T-cell (primary cell): ENCODE measurements around the gene NEK10. TPM values are rescaled to one million over a fixed set of nuclear protein-coding genes. Genes with fewer than 3 reads are reported as not detected.
A peak's percentile ranks its signal among the peaks of the same experiment; 100 is the strongest.

Experiments used
- ATAC-seq, 4 experiments: fragments of 200-7000 bp in 3 of 4; fragments of 150-1000 bp in 1 of 4; cut with Tn5 transposase; replicated peaks in 1 of 4; 1 replicate in 3 of 4; 2 replicates in 1 of 4; pipeline ENCODE4 v1.10.0; 2021; ENCODE audit warnings: moderate library complexity in 3 of 4, mild to moderate bottlenecking in 2 of 4, moderate number of reproducible peaks in 1 of 4
- CTCF ChIA-PET, 2 donors: fragments of 300-600 bp; sonication (Branson Sonifier 250); formaldehyde crosslinking; loops; one replicate each; lab custom pipeline; 2022; ENCODE audit warnings: antibody characterized with exemption in 2 of 2; lab: Charles Lee
- POLR2A ChIA-PET, 2 donors: fragments of 300-600 bp; sonication (Branson Sonifier 250); formaldehyde crosslinking; loops; one replicate each; lab custom pipeline; 2022; ENCODE audit warnings: antibody characterized with exemption in 2 of 2; lab: Charles Lee
- DNase-seq, 35 experiments: peaks; one replicate each; pipeline versions ENCODE4 v3.0.0 to v3.0.0-alpha.2; 2013 to 2023
- H3K27ac ChIP-seq: one replicate; pipeline ENCODE4 v1.5.1; 2013; ENCODE audit warnings: low read length
- H3K27me3 ChIP-seq, 2 experiments: replicated peaks in 1 of 2; 1 replicate in 1 of 2; 2 replicates in 1 of 2; pipeline versions ENCODE4 v1.6.1 to v1.7.0; 2013; ENCODE audit warnings: low read length in 1 of 2, mixed read lengths in 1 of 2; ENCODE audit not compliant: control insufficient read depth in 2 of 2, insufficient read depth in 2 of 2; ENCODE audit errors: extremely low read depth in 1 of 2
- H3K36me3 ChIP-seq, 2 donors: 1 replicate in 1 of 2; 2 replicates in 1 of 2; pipeline versions ENCODE4 v1.6.1 to v1.7.0; 2013; ENCODE audit warnings: low read length in 1 of 2; ENCODE audit not compliant: control insufficient read depth in 2 of 2, insufficient read depth in 1 of 2; ENCODE audit errors: extremely low read depth in 1 of 2
- H3K4me1 ChIP-seq, 2 experiments: 1 replicate in 1 of 2; 2 replicates in 1 of 2; pipeline versions ENCODE4 v1.6.1 to v1.7.0; 2013; ENCODE audit warnings: low read length in 2 of 2, mixed read lengths in 1 of 2; ENCODE audit not compliant: insufficient read depth in 2 of 2, control insufficient read depth in 1 of 2; ENCODE audit errors: extremely low read depth in 1 of 2
- H3K4me3 ChIP-seq, 2 donors: 1 replicate in 1 of 2; 2 replicates in 1 of 2; pipeline versions ENCODE4 v1.5.1 to v1.7.0; 2013; ENCODE audit warnings: mild to moderate bottlenecking in 2 of 2, low read length in 1 of 2, moderate library complexity in 1 of 2; ENCODE audit not compliant: control insufficient read depth in 1 of 2; ENCODE audit errors: extremely low read depth in 1 of 2
- H3K9me3 ChIP-seq: 2 replicates; pipeline ENCODE4 v1.7.0; 2013
- H3K27ac Mint-ChIP-seq, 2 donors: one replicate each; pipeline ENCODE4 v1.8.0; 2020 to 2021; ENCODE audit warnings: mild to moderate bottlenecking in 2 of 2, mixed read lengths in 2 of 2
- H3K27me3 Mint-ChIP-seq, 2 donors: one replicate each; pipeline ENCODE4 v1.8.0; 2021 to 2022; ENCODE audit warnings: mixed read lengths in 2 of 2
- H3K36me3 Mint-ChIP-seq: one replicate; pipeline ENCODE4 v1.8.0; 2021; ENCODE audit warnings: mixed read lengths
- H3K4me1 Mint-ChIP-seq, 3 donors: one replicate each; pipeline ENCODE4 v1.8.0; 2020 to 2022; ENCODE audit warnings: mixed read lengths in 3 of 3, mild to moderate bottlenecking in 1 of 3
- H3K4me3 Mint-ChIP-seq, 3 donors: one replicate each; pipeline ENCODE4 v1.8.0; 2020 to 2022; ENCODE audit warnings: mild to moderate bottlenecking in 3 of 3, mixed read lengths in 3 of 3, moderate library complexity in 3 of 3
- H3K9me3 Mint-ChIP-seq, 3 donors: one replicate each; pipeline ENCODE4 v1.8.0; 2020 to 2022; ENCODE audit warnings: mixed read lengths in 3 of 3
- WGBS: methylation state at CpG from one replicate; pipeline ENCODE4 v1.1.5; 2013; ENCODE audit warnings: missing lambda C conversion rate; ENCODE audit not compliant: insufficient coverage; 5-methylcytosine and 5-hydroxymethylcytosine counted together
- total RNA-seq, 35 experiments: library from RNA in 6 of 35; stranded (reverse) in 6 of 35; fragments of 120-200 nt in 1 of 35; gene quantifications; one replicate each; pipeline versions ENCODE4 v1.2.1 to v1.2.4 and lab custom pipeline; 2013 to 2026

Gene NEK10
- total RNA-seq, 5 donors from 2014 or later (not counting 1 experiment from before 2014, with no cell fraction given): 0.73 to 2.2 (median 1.2) TPM

DNA sequence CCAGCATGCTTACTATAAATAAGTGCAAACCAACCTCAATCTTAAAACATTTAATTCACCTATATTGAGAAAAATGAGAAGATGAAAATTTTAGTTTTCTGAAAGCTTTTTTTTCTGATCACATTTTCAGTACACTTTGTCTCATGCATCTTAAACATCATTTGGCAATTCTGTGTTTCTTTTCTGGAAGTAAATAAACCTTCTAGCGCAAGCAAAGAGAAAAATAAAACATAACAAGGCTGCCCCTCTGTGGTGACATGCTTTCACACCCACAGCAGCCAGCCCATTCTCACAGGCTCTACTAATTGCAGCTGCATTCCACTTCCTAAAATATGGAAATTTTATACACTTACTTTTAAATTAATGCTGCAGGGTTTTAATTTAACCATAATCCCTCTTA lies 90.1 kb downstream of the NEK10 start:
- no peak for DNase-seq
- H3K36me3 Mint-ChIP-seq: no peaks in the 10 kb centered on the region
- H3K9me3 ChIP-seq: no peaks in the 10 kb centered on the region
- WGBS: no CpG with 5 or more reads among the region's 1 CpG
- no peaks in the 10 kb centered on the region for H3K27me3 Mint-ChIP-seq
- ChIA-PET POLR2A (no interaction called here), CTCF (no interaction called here)
- H3K27ac Mint-ChIP-seq: no peak overlapping the region
- no peaks in the 10 kb centered on the region for H3K27me3 ChIP-seq
- H3K27ac ChIP-seq: no peak overlapping the region
- no peak overlapping the region for H3K4me3 Mint-ChIP-seq
- no peak for ATAC-seq
- no peaks in the 10 kb centered on the region for H3K36me3 ChIP-seq
- no peak overlapping the region for H3K4me3 ChIP-seq
- H3K4me1 ChIP-seq: no peaks in the 10 kb centered on the region
- H3K9me3 Mint-ChIP-seq: peaks cover 0 to 8% (median 4%) of the 10 kb centered on the region in 3 donors
- no peaks in the 10 kb centered on the region for H3K4me1 Mint-ChIP-seq

DNA sequence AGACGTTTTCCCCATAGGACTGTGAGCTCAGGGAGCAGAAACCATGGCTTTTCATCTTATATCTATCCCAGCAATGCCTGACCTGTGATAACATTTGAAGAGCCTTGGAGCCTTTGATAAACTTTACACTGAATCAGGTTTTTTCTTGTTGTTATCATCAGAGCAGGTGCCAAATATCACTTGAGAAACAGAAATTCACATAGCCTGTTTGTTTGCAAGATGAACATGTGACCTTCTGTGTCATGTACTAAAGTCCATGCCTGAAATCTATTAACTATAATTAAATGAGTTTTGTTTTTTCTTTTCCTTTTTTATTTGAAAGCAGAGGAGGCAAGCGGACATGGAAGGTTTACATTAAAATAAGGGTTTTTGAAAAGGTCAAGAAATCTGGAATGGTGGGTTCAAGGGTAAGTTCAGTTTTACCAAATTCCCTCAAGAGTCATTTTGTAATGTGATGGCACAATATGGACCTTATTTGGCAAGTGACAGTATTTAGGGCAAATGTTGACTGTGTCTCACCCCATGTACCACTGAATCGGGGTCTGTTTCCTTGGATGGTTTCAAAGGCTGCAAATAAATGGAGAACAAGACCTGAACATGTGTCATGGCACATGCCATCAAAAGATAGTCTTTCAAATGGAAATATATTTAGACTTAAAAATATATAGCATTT lies 90.7 kb downstream of the NEK10 start:
- Mint-ChIP-seq H3K27me3 (no peaks in the 10 kb centered on the region), H3K27ac (no peak overlapping the region), H3K4me3 (no peak overlapping the region), H3K36me3 (no peaks in the 10 kb centered on the region), H3K4me1 (no peaks in the 10 kb centered on the region), H3K9me3 (peaks cover 0 to 8% (median 4%) of the 10 kb centered on the region in 3 donors)
- Histone ChIP-seq H3K27ac (no peak overlapping the region), H3K9me3 (no peaks in the 10 kb centered on the region), H3K27me3 (no peaks in the 10 kb centered on the region), H3K4me3 (no peak overlapping the region), H3K4me1 (no peaks in the 10 kb centered on the region), H3K36me3 (no peaks in the 10 kb centered on the region)
- CTCF ChIA-PET: no interaction called here
- no peak for ATAC-seq
- DNase-seq: no peak
- POLR2A ChIA-PET: no interaction called here
- 71% methylated on average over 1 of the region's 3 CpGs for WGBS

DNA sequence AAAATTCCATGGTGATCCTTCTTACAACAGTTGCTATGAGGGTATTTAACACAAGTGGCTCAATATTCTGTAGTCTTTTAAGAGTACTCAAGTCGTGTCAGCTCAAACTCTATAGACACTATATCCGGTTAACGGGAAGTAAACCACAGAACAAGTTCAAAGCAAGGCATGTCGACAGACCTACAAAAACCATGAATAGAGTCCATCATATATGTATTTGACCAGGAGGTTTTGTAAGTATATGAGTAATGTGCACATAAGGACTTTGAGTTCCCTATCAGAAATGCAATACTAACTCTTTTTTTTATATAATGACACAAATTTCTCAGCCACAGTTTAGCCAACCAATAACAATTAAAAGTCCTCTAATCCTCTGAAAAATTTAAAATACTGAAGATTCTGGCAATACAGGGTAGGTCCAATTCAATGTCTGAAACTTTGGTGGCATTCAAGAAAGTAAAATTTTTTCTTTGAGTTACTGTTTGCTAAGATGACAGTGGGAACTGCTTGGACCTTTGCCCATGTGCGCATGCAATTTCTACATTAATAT lies 93.7 kb downstream of the NEK10 start:
- Histone ChIP-seq H3K4me1 (no peaks in the 10 kb centered on the region), H3K9me3 (no peaks in the 10 kb centered on the region), H3K36me3 (no peaks in the 10 kb centered on the region), H3K27me3 (no peaks in the 10 kb centered on the region), H3K4me3 (no peak overlapping the region), H3K27ac (no peak overlapping the region)
- Mint-ChIP-seq H3K36me3 (no peaks in the 10 kb centered on the region), H3K27me3 (no peaks in the 10 kb centered on the region), H3K4me1 (no peaks in the 10 kb centered on the region), H3K9me3 (no peaks in the 10 kb centered on the region), H3K27ac (no peak overlapping the region), H3K4me3 (no peak overlapping the region)
- CTCF ChIA-PET: no interaction called here
- WGBS: 100% methylated on average over 1 of the region's 5 CpGs
- no peak for ATAC-seq
- POLR2A ChIA-PET: no interaction called here
- no peak for DNase-seq

DNA sequence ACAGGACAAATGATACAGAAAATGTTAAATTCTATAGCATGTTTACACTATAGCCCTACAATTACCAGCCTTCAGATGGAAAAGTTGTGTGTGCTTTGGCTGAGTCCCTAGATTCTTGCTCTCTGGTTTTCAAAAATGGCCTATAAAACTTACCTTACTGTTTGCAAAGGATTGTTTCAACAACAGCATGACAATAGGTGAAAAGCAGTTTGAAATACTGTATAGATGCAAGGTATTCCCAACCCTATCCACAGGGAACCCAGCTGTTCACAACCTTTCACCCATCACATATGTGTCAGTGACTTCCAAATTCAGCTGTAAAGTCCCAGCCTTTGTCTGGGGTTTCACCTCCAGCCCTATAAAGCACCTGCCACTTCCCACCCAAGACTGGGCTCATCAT lies 97.3 kb downstream of the NEK10 start:
- no peaks in the 10 kb centered on the region for H3K4me1 Mint-ChIP-seq
- Histone ChIP-seq H3K4me1 (no peaks in the 10 kb centered on the region), H3K27me3 (no peaks in the 10 kb centered on the region), H3K4me3 (no peak overlapping the region), H3K27ac (no peak overlapping the region), H3K36me3 (no peaks in the 10 kb centered on the region), H3K9me3 (no peaks in the 10 kb centered on the region)
- peaks cover 4% of the 10 kb centered on the region for H3K36me3 Mint-ChIP-seq
- peaks cover 0 to 11% (median 7%) of the 10 kb centered on the region in 3 donors for H3K9me3 Mint-ChIP-seq
- peaks cover 0 to 11% of the 10 kb centered on the region in 2 donors for H3K27me3 Mint-ChIP-seq
- H3K27ac Mint-ChIP-seq: no peak overlapping the region
- ATAC-seq: no peak
- DNase-seq: no peak
- POLR2A ChIA-PET: no interaction called here
- no peak overlapping the region for H3K4me3 Mint-ChIP-seq
- CTCF ChIA-PET: no interaction called here

DNA sequence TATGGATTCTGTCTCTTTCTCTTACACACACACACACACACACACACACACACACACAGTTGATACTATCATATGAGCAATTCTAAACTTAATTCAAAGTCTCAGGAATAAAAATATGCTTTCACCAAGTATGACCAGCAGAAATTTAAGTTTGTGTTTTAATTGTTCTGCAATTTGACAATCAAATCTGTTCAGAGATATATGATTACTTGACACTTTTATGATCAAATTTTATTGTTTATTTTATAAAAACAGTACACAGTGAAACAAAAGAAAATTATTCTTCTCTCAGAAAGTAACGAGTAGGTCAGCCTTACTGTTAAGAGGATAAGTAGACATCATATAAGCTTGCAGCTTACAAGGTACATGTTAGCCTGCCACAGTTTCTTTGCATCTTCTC lies 114.3 kb downstream of the NEK10 start:
- ATAC-seq (no peak), DNase-seq (no peak)
- Histone ChIP-seq H3K9me3 (no peaks in the 10 kb centered on the region), H3K36me3 (no peaks in the 10 kb centered on the region), H3K4me3 (no peak overlapping the region), H3K4me1 (no peaks in the 10 kb centered on the region), H3K27ac (no peak overlapping the region), H3K27me3 (no peaks in the 10 kb centered on the region)
- CTCF ChIA-PET: no interaction called here
- Mint-ChIP-seq H3K36me3 (no peaks in the 10 kb centered on the region), H3K27ac (no peak overlapping the region), H3K4me1 (no peaks in the 10 kb centered on the region), H3K9me3 (peaks cover 0 to 3% (median 0%) of the 10 kb centered on the region in 3 donors), H3K4me3 (no peak overlapping the region), H3K27me3 (peaks cover 3 to 8% of the 10 kb centered on the region in 2 donors)
- POLR2A ChIA-PET: no interaction called here
- no CpG with 5 or more reads among the region's 1 CpG for WGBS

DNA sequence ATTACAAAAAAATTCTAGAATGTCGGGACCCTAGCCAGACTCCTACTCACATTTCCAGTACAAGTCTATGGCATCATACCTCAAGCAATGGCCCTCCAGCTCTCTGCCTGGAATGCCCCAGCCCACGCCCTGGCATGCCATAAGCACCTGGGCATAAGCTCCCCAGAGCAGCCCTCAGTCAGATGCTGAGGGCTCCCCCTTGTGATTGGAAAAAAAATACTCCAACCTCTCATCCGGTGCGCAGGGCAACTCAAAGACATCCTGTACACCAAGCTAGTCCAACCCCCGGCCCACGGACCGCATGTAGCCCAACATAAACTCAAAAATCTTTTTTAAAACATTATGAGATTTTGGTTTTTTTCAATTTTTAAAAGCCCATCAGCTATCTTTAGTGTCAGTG lies 115.4 kb downstream of the NEK10 start:
- H3K36me3 Mint-ChIP-seq: no peaks in the 10 kb centered on the region
- no peak for ATAC-seq
- H3K27ac Mint-ChIP-seq: no peak overlapping the region
- H3K27me3 ChIP-seq: no peaks in the 10 kb centered on the region
- no peak overlapping the region for H3K27ac ChIP-seq
- H3K9me3 ChIP-seq: no peaks in the 10 kb centered on the region
- H3K4me1 ChIP-seq: no peaks in the 10 kb centered on the region
- H3K4me3 Mint-ChIP-seq: no peak overlapping the region
- CTCF ChIA-PET: no interaction called here
- 67% methylated on average over 1 of the region's 7 CpGs for WGBS
- DNase-seq: peak in 3 of 35 experiments; percentile 0 to 8 (median 1)
- H3K9me3 Mint-ChIP-seq: peaks cover 4 to 8% (median 5%) of the 10 kb centered on the region in 3 donors
- no peaks in the 10 kb centered on the region for H3K4me1 Mint-ChIP-seq
- no peak overlapping the region for H3K4me3 ChIP-seq
- peaks cover 3 to 8% of the 10 kb centered on the region in 2 donors for H3K27me3 Mint-ChIP-seq
- POLR2A ChIA-PET: no interaction called here
- H3K36me3 ChIP-seq: no peaks in the 10 kb centered on the region
